ENCODE measurements around the gene RALGAPA2. TPM values are rescaled to one million over a fixed set of nuclear protein-coding genes. Genes with fewer than 3 reads are reported as not detected.

RALGAPA2 gene
- total RNA-seq, 3 donors from 2014 or later = 34.6 to 74.1 (median 46.0) TPM

- no peaks in the 10 kb centered on the region for H3K9me3 ChIP-seq
- no peak overlapping the region for H3K27ac ChIP-seq
- H3K36me3 ChIP-seq = no peaks in the 10 kb centered on the region
- peaks cover 0 to 7% of the 10 kb centered on the region in 2 donors for H3K4me1 ChIP-seq
- TF ChIP-seq POLR2AphosphoS5 (IDR thresholded peaks at IDR 0.05) (no peak), CTCF (IDR thresholded peaks at IDR 0.05) (no peak), POLR2A (IDR thresholded peaks at IDR 0.05) (no peak)
- DNase-seq (ENCODE audit: low spot score in 2 of 2) = no peak
- no peaks in the 10 kb centered on the region for H3K27me3 ChIP-seq
- H3K4me3 ChIP-seq = no peak overlapping the region
- intact Hi-C loops (cut with DNase I; ENCODE audit: low total_unique reads) = no loop called here
Measured at GRCh38 chr20:20754714-20755113, 42.3 kb upstream of the RALGAPA2 start.

- Histone ChIP-seq H3K4me1 (no peaks in the 10 kb centered on the region), H3K4me3 (no peak overlapping the region), H3K36me3 (no peaks in the 10 kb centered on the region), H3K27me3 (no peaks in the 10 kb centered on the region), H3K9me3 (peaks cover 0 to 13% of the 10 kb centered on the region in 2 donors), H3K27ac (peak overlapping the region; percentile 29 to 66)
- no peak for DNase-seq (ENCODE audit: low spot score in 2 of 2)
- no peak for TF ChIP-seq POLR2A (IDR thresholded peaks at IDR 0.05)
- TF ChIP-seq POLR2AphosphoS5 (IDR thresholded peaks at IDR 0.05) = no peak
- no peak for TF ChIP-seq CTCF (IDR thresholded peaks at IDR 0.05)
- intact Hi-C loops (cut with DNase I; ENCODE audit: low total_unique reads) = no loop called here
Measured at GRCh38 chr20:20752712-20753111, 40.3 kb upstream of the RALGAPA2 start.

GRCh38 chr20:20747298-20747697, 34.9 kb upstream of the RALGAPA2 start:
- TF ChIP-seq CTCF (IDR thresholded peaks at IDR 0.05) = no peak
- TF ChIP-seq POLR2A (IDR thresholded peaks at IDR 0.05) = no peak
- TF ChIP-seq POLR2AphosphoS5 (IDR thresholded peaks at IDR 0.05) = no peak
- DNase-seq (ENCODE audit: low spot score in 2 of 2) = no peak
- no peaks in the 10 kb centered on the region for H3K36me3 ChIP-seq
- no peak overlapping the region for H3K4me3 ChIP-seq
- H3K27me3 ChIP-seq = no peaks in the 10 kb centered on the region
- H3K4me1 ChIP-seq = no peaks in the 10 kb centered on the region
- H3K27ac ChIP-seq = no peak overlapping the region
- intact Hi-C loops (cut with DNase I; ENCODE audit: low total_unique reads) = no loop called here
- H3K9me3 ChIP-seq = peaks cover 0 to 13% of the 10 kb centered on the region in 2 donors

GRCh38 chr20:20744170-20744725, 31.8 kb upstream of the RALGAPA2 start:
- intact Hi-C loops (cut with DNase I; ENCODE audit: low total_unique reads) = no loop called here
- Histone ChIP-seq H3K36me3 (no peaks in the 10 kb centered on the region), H3K4me1 (no peaks in the 10 kb centered on the region), H3K27me3 (no peaks in the 10 kb centered on the region), H3K27ac (peak overlapping the region; percentile 70 to 86), H3K9me3 (peaks cover 0 to 13% of the 10 kb centered on the region in 2 donors), H3K4me3 (peak overlapping the region in 1 of 3 donors; percentile 43)
- DNase-seq (ENCODE audit: low spot score in 2 of 2) = no peak
- TF ChIP-seq CTCF (IDR thresholded peaks at IDR 0.05) (no peak), POLR2AphosphoS5 (IDR thresholded peaks at IDR 0.05) (no peak), POLR2A (IDR thresholded peaks at IDR 0.05) (no peak)

GRCh38 chr20:20743511-20744169, 31.2 kb upstream of the RALGAPA2 start:
- no peaks in the 10 kb centered on the region for H3K36me3 ChIP-seq
- intact Hi-C loops (cut with DNase I; ENCODE audit: low total_unique reads) = loop anchor here (1.0 kb wide), 1 partner anchor 40 kb away; no protein-coding TSS in a partner anchor
- peak overlapping the region in 1 of 3 donors; percentile 43 for H3K4me3 ChIP-seq
- peaks cover 0 to 10% of the 10 kb centered on the region in 2 donors for H3K9me3 ChIP-seq
- no peaks in the 10 kb centered on the region for H3K27me3 ChIP-seq
- no peaks in the 10 kb centered on the region for H3K4me1 ChIP-seq
- TF ChIP-seq POLR2A (IDR thresholded peaks at IDR 0.05) (no peak), POLR2AphosphoS5 (IDR thresholded peaks at IDR 0.05) (peak in 1 of 3 donors; percentile 28)
- H3K27ac ChIP-seq = peak overlapping the region; percentile 70 to 86
- DNase-seq (ENCODE audit: low spot score in 2 of 2) = peak in 1 of 2 donors; percentile 21

Data from breast epithelium (tissue), 4 donors.